DND-41 (cell line): Measurements from ENCODE around the gene KRT28.
"Not testable (repeated sequence)": the region's sequence is repeated elsewhere in the genome, so short reads cannot be mapped to it uniquely, and the experiment has no call there.

Experiments
- EZH2 ChIP-seq: IDR thresholded peaks from 3 replicates; pipeline ENCODE4 v1.6.1; 2012; ENCODE audit warnings: borderline replicate concordance, low read depth, mild to moderate bottlenecking, moderate library complexity, low read length, inconsistent platforms; ENCODE audit not compliant: severe bottlenecking
- TF ChIP-seq, protein P1 (sequence below): IDR thresholded peaks from 2 replicates; pipeline ENCODE4 v1.5.1; 2012; ENCODE audit warnings: borderline replicate concordance, low read length, moderate library complexity, mild to moderate bottlenecking; ENCODE audit not compliant: poor library complexity, severe bottlenecking; ENCODE audit errors: extremely low read depth

DNA sequence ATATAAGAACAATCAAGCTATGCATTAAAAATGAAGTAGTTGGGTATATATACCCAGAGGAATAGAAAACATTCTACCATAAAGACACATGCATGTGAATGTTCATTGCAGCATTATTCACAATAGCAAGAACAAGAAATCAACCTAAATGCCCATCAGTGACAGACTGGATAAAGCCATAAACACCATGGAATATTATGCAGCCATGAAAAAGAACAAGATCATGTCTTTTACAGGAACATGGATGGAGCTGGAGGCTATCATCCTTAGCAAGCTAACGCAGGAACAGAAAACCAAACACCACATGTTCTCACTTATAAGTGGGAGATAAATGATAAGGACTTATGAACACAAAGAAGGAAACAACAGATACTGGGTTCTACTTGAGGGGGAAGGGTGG is 51.1 kb downstream of the KRT28 start:
- TF ChIP-seq, protein P1, sequence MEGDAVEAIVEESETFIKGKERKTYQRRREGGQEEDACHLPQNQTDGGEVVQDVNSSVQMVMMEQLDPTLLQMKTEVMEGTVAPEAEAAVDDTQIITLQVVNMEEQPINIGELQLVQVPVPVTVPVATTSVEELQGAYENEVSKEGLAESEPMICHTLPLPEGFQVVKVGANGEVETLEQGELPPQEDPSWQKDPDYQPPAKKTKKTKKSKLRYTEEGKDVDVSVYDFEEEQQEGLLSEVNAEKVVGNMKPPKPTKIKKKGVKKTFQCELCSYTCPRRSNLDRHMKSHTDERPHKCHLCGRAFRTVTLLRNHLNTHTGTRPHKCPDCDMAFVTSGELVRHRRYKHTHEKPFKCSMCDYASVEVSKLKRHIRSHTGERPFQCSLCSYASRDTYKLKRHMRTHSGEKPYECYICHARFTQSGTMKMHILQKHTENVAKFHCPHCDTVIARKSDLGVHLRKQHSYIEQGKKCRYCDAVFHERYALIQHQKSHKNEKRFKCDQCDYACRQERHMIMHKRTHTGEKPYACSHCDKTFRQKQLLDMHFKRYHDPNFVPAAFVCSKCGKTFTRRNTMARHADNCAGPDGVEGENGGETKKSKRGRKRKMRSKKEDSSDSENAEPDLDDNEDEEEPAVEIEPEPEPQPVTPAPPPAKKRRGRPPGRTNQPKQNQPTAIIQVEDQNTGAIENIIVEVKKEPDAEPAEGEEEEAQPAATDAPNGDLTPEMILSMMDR, result not testable (repeated sequence)
- not testable (repeated sequence) for TF ChIP-seq EZH2
